Glomerular visceral epithelial cell (primary cell): Measurements from ENCODE around the gene ERP27.

Experiments
- DNase-seq: peaks from one replicate; pipeline ENCODE4 v3.0.0-alpha.2; 2016; ENCODE audit errors: extremely low spot score

The ERP27 gene

GRCh38 chr12:14938301-14938700 is at the start of gene ERP27:
ERP27 (minus strand) TSS chr12:14938537; CDS start chr12:14938508, 29 bp downstream.
- DNase-seq = no peak

GRCh38 chr12:14988035-14988434 is 49.7 kb upstream of the ERP27 start:
- DNase-seq = no peak

GRCh38 chr12:14986449-14986848 is 48.1 kb upstream of the ERP27 start:
- DNase-seq = no peak

GRCh38 chr12:14984766-14985285 is 46.5 kb upstream of the ERP27 start:
- no peak for DNase-seq

- DNase-seq = no peak
Observed at GRCh38 chr12:14984036-14984435, 45.7 kb upstream of the ERP27 start.

- no peak for DNase-seq
Observed at GRCh38 chr12:14982991-14983390, 44.7 kb upstream of the ERP27 start.

- no peak for DNase-seq
Observed at GRCh38 chr12:14982562-14982961, 44.2 kb upstream of the ERP27 start.

- no peak for DNase-seq
Observed at GRCh38 chr12:14981049-14981448, 42.7 kb upstream of the ERP27 start.

- DNase-seq = no peak
Observed at GRCh38 chr12:14979468-14979867, 41.1 kb upstream of the ERP27 start.

- DNase-seq = no peak
Observed at GRCh38 chr12:14976658-14977057, 38.3 kb upstream of the ERP27 start.

- no peak for DNase-seq
Observed at GRCh38 chr12:14975457-14975856, 37.1 kb upstream of the ERP27 start.

GRCh38 chr12:14974633-14975032 is 36.3 kb upstream of the ERP27 start:
- no peak for DNase-seq

GRCh38 chr12:14972816-14973215 is 34.5 kb upstream of the ERP27 start, which contains the start of gene PDE6H:
PDE6H (plus strand) TSS chr12:14973042; CDS start chr12:14978013, 4,971 bp downstream.
- no peak for DNase-seq

GRCh38 chr12:14970473-14970872 is 32.1 kb upstream of the ERP27 start:
- DNase-seq = no peak

GRCh38 chr12:14968478-14968877 is 30.1 kb upstream of the ERP27 start:
- no peak for DNase-seq

- no peak for DNase-seq
Observed at GRCh38 chr12:14965221-14965620, 26.9 kb upstream of the ERP27 start.

- no peak for DNase-seq
Observed at GRCh38 chr12:14964406-14964805, 26.1 kb upstream of the ERP27 start.

GRCh38 chr12:14963520-14963919 is 25.2 kb upstream of the ERP27 start:
- DNase-seq = no peak

GRCh38 chr12:14962797-14963196 is 24.5 kb upstream of the ERP27 start:
- no peak for DNase-seq

GRCh38 chr12:14962153-14962539 is 23.8 kb upstream of the ERP27 start:
- no peak for DNase-seq

- no peak for DNase-seq
Observed at GRCh38 chr12:14961466-14962152, 23.3 kb upstream of the ERP27 start, which contains the start of gene ARHGDIB. ARHGDIB (minus strand) TSS chr12:14961601; CDS start chr12:14950712, 10,889 bp downstream.

GRCh38 chr12:14960548-14961465 is 22.5 kb upstream of the ERP27 start:
- DNase-seq = peak; percentile 41
